Endothelial cell of umbilical vein (primary cell): ENCODE data around the gene EPHA4. TPM values are rescaled to one million over a fixed set of nuclear protein-coding genes. Genes with fewer than 3 reads are reported as not detected.
A peak's percentile ranks its signal among the peaks of the same experiment; 100 is the strongest.

Source experiments
- BruUV-seq: library from RNA; stranded (reverse); fragments of 400-500 nt; replicated peaks from 2 replicates; lab custom pipeline; 2021; lab: Mats Ljungman, UMichigan
- CTCF ChIA-PET: fragments of 300-600, 350-600 bp; sonication (Branson Sonifier 250); formaldehyde crosslinking; loops from one replicate; lab custom pipeline; 2021; ENCODE audit warnings: antibody characterized with exemption, inconsistent platforms; lab: Charles Lee
- POLR2A ChIA-PET: fragments of 300-600, 350-600 bp; sonication (Branson Sonifier 250); formaldehyde crosslinking; loops from one replicate; lab custom pipeline; 2021; ENCODE audit warnings: antibody characterized with exemption, inconsistent platforms; lab: Charles Lee
- DNase-seq: peaks from one replicate; pipeline ENCODE4 v3.0.0-alpha.2; 2011; ENCODE audit warnings: low read depth, low spot score
- FAIRE-seq: peaks from 2 replicates; lab custom pipeline; 2011; peaks lifted over from hg19 to GRCh38; lab: Jason Lieb, UNC
- H2AFZ ChIP-seq: 2 replicates; pipeline ENCODE4 v1.6.0; 2012; ENCODE audit warnings: low read depth, low read length, control low read depth, inconsistent platforms
- H3K27ac ChIP-seq: 2 replicates; pipeline ENCODE4 v1.5.1; 2011; ENCODE audit warnings: low read depth, mild to moderate bottlenecking, control low read depth, low read length, moderate library complexity; ENCODE audit not compliant: insufficient read depth
- H3K27me3 ChIP-seq, 2 experiments: 2 replicates each; pipeline versions ENCODE4 v1.6.0 to v1.6.1; 2011; ENCODE audit warnings: low read length in 2 of 2, mixed read lengths in 1 of 2; ENCODE audit not compliant: control insufficient read depth in 2 of 2, insufficient read depth in 2 of 2
- H3K36me3 ChIP-seq, 2 experiments: 2 replicates in 1 of 2; 3 replicates in 1 of 2; pipeline ENCODE4 v1.5.1; 2011; ENCODE audit warnings: low read length in 2 of 2, mild to moderate bottlenecking in 1 of 2, moderate library complexity in 1 of 2; ENCODE audit not compliant: control insufficient read depth in 2 of 2, insufficient read depth in 2 of 2; ENCODE audit errors: extremely low read depth in 1 of 2
- H3K4me1 ChIP-seq: 3 replicates; pipeline ENCODE4 v1.5.1; 2011; ENCODE audit warnings: mild to moderate bottlenecking, low read length; ENCODE audit not compliant: control insufficient read depth, insufficient read depth; ENCODE audit errors: extremely low read depth
- H3K4me2 ChIP-seq: 2 replicates; pipeline ENCODE4 v1.6.1; 2011; ENCODE audit warnings: low read length, control low read depth, mixed read lengths; ENCODE audit not compliant: insufficient read depth
- H3K4me3 ChIP-seq, 3 experiments: fragments of 200-600 bp in 1 of 3; sonication (generic), shearing (Covaris generic) in 1 of 3; replicated peaks in 1 of 3; 2 replicates each; pipeline ENCODE4 v1.5.1; 2011 to 2016; ENCODE audit warnings: control low read depth in 3 of 3, low read length in 3 of 3, mild to moderate bottlenecking in 2 of 3, inconsistent platforms in 1 of 3, low read depth in 1 of 3, moderate library complexity in 1 of 3; ENCODE audit not compliant: insufficient read depth in 1 of 3
- H3K79me2 ChIP-seq: 2 replicates; pipeline ENCODE4 v1.6.0; 2012; ENCODE audit warnings: low read length, inconsistent platforms; ENCODE audit not compliant: control insufficient read depth, insufficient read depth
- H3K9ac ChIP-seq: replicated peaks from 2 replicates; pipeline ENCODE3; 2011; ENCODE audit warnings: low read length, control low read depth; ENCODE audit not compliant: insufficient read depth; ENCODE audit errors: extremely low read depth
- H3K9me1 ChIP-seq: replicated peaks from 3 replicates; pipeline ENCODE4 v1.6.0; 2011; ENCODE audit warnings: mild to moderate bottlenecking, low read length; ENCODE audit not compliant: control insufficient read depth, insufficient read depth; ENCODE audit errors: extremely low read depth
- H3K9me3 ChIP-seq: replicated peaks from 2 replicates; pipeline ENCODE4 v1.5.1; 2012; ENCODE audit warnings: low read length, inconsistent platforms; ENCODE audit not compliant: control insufficient read depth, insufficient read depth
- H4K20me1 ChIP-seq: replicated peaks from 2 replicates; pipeline ENCODE3; 2011; ENCODE audit warnings: mild to moderate bottlenecking, low read length; ENCODE audit not compliant: control insufficient read depth, insufficient read depth; ENCODE audit errors: extremely low read depth
- EZH2 ChIP-seq: IDR thresholded peaks from 2 replicates; pipeline ENCODE4 v1.6.1; 2012; ENCODE audit warnings: borderline replicate concordance, low read depth, mild to moderate bottlenecking, moderate library complexity, low read length, inconsistent platforms; ENCODE audit not compliant: severe bottlenecking
- FOS ChIP-seq: IDR thresholded peaks from 2 replicates; pipeline ENCODE4 v1.6.1; 2011; ENCODE audit warnings: mild to moderate bottlenecking, low read length, moderate library complexity, borderline replicate concordance; ENCODE audit not compliant: insufficient read depth
- GATA2 ChIP-seq: IDR thresholded peaks from 2 replicates; pipeline ENCODE4 v1.7.0; 2011; ENCODE audit warnings: low read depth, mild to moderate bottlenecking, moderate library complexity, mixed read lengths, low read length; ENCODE audit not compliant: insufficient read length, insufficient read depth
- JUN ChIP-seq: IDR thresholded peaks from 2 replicates; pipeline ENCODE4 v1.6.1; 2011; ENCODE audit warnings: borderline replicate concordance, low read depth; ENCODE audit not compliant: insufficient read length, insufficient read depth
- MAX ChIP-seq: IDR thresholded peaks from 2 replicates; pipeline ENCODE4 v1.6.1; 2011; ENCODE audit not compliant: insufficient read depth, insufficient read length
- MYC ChIP-seq: IDR thresholded peaks from one replicate; pipeline ENCODE4 v1.6.1; 2011; ENCODE audit warnings: mild to moderate bottlenecking, low read depth, low read length
- POLR2A ChIP-seq: IDR thresholded peaks from 2 replicates; pipeline ENCODE4 v1.6.1; 2012; ENCODE audit warnings: low read depth, mild to moderate bottlenecking, control low read depth, low read length
- POLR2AphosphoS5 ChIP-seq: IDR thresholded peaks from 2 replicates; pipeline ENCODE4 v1.6.1; 2012; ENCODE audit warnings: low read depth, mild to moderate bottlenecking, control low read depth, low read length, moderate library complexity; ENCODE audit not compliant: insufficient read depth
- dilution Hi-C: fragments of 300-500 bp; cut with MboI; formaldehyde crosslinking; loops from one replicate; pipeline ENCODE4 v1.15.0; 2019; ENCODE audit warnings: low sequenced_read_pairs; ENCODE audit not compliant: extremely low pct_ligation_motif_present
- intact Hi-C: fragments of 100-400 bp; cut with micrococcal nuclease; formaldehyde crosslinking; loops from one replicate; pipeline ENCODE4 v1.10.0; 2022
- polyA plus RNA-seq, 4 experiments: library from polyadenylated mRNA; depleted of rRNA in 3 of 4; stranded (reverse) in 3 of 4; unstranded in 1 of 4; fragments of >200 nt; gene quantifications; 2 replicates each; pipeline versions ENCODE4 v1.2.1 to v1.2.3, GENCODE V29; 2011 to 2012; ENCODE audit warnings: missing spikeins in 1 of 4
- total RNA-seq: library from RNA; stranded (reverse); gene quantifications from 2 replicates; pipeline ENCODE4 v1.2.3, GENCODE V29; 2021
- TF ChIP-seq, protein P1 (sequence below), 2 donors: IDR thresholded peaks; 1 replicate in 1 of 2; 2 replicates in 1 of 2; pipeline ENCODE4 v1.5.1; 2011; ENCODE audit warnings: low read length in 2 of 2, mild to moderate bottlenecking in 2 of 2, moderate library complexity in 2 of 2, control low read depth in 1 of 2, inconsistent platforms in 1 of 2, low read depth in 1 of 2; ENCODE audit not compliant: insufficient read depth in 1 of 2; ENCODE audit errors: extremely low read depth in 1 of 2

The EPHA4 gene
- total and polyA plus RNA-seq, 2 donors (not counting 3 experiments of a cell fraction or from before 2014, with no cell fraction given) = 11.9 to 19.8 TPM

- no peak overlapping the region for H3K9ac ChIP-seq
- FAIRE-seq = peak; percentile 91
- H3K9me3 ChIP-seq = no peaks in the 10 kb centered on the region
- intact Hi-C loops (loop anchor here (1.0 to 2.0 kb wide), 3 partner anchors 23 to 105 kb away; partner anchors contain the start of gene EPHA4), dilution Hi-C loops (no loop called here)
- peak overlapping the region; percentile 50 for H3K4me2 ChIP-seq
- H2AFZ ChIP-seq = no peak overlapping the region
- no peak for TF ChIP-seq FOS
- TF ChIP-seq POLR2AphosphoS5 = peak; percentile 44
- no peaks in the 10 kb centered on the region for H3K36me3 ChIP-seq
- H3K27me3 ChIP-seq = no peaks in the 10 kb centered on the region
- peak; percentile 95 for DNase-seq
- no TSS peak for BruUV-seq
- POLR2A ChIA-PET = no interaction called here
- H4K20me1 ChIP-seq = no peaks in the 10 kb centered on the region
- H3K27ac ChIP-seq = peak overlapping the region; percentile 32
- H3K4me3 ChIP-seq = no peak overlapping the region
- H3K9me1 ChIP-seq = no peaks in the 10 kb centered on the region
- CTCF ChIA-PET = interaction anchor here (0.9 to 1.7 kb wide), 6 partner anchors 11 to 106 kb away, joined by 3 to 8 read pairs (median 6); no protein-coding TSS in a partner anchor
- H3K4me1 ChIP-seq = peaks cover 20% of the 10 kb centered on the region
- H3K79me2 ChIP-seq = peaks cover 2% of the 10 kb centered on the region
These were observed 104.5 kb downstream of the EPHA4 start for GRCh38 chr2:221467610-221468009.

- H3K9me1 ChIP-seq = no peaks in the 10 kb centered on the region
- BruUV-seq = no TSS peak
- CTCF ChIA-PET = interaction anchor here (1.3 to 1.7 kb wide), 2 partner anchors 12 to 107 kb away, joined by 5 to 6 read pairs; no protein-coding TSS in a partner anchor
- FAIRE-seq (no peak), DNase-seq (peak; percentile 25)
- intact Hi-C loops (loop anchor here (1.0 to 2.0 kb wide), 3 partner anchors 22 to 106 kb away; partner anchors contain the start of gene EPHA4), dilution Hi-C loops (no loop called here)
- H3K9ac ChIP-seq = no peak overlapping the region
- H3K36me3 ChIP-seq = no peaks in the 10 kb centered on the region
- no peak overlapping the region for H3K27ac ChIP-seq
- H3K79me2 ChIP-seq = peaks cover 2% of the 10 kb centered on the region
- H3K9me3 ChIP-seq = no peaks in the 10 kb centered on the region
- POLR2A ChIA-PET = no interaction called here
- no peaks in the 10 kb centered on the region for H3K27me3 ChIP-seq
- H3K4me2 ChIP-seq = no peak overlapping the region
- peaks cover 20% of the 10 kb centered on the region for H3K4me1 ChIP-seq
- TF ChIP-seq POLR2AphosphoS5 = no peak
- TF ChIP-seq MAX = no peak
- TF ChIP-seq FOS = no peak
- TF ChIP-seq GATA2 = no peak
- no peak for TF ChIP-seq MYC
- no peak for TF ChIP-seq JUN
- TF ChIP-seq EZH2 = no peak
- no peak for TF ChIP-seq POLR2A
- TF ChIP-seq, protein P1, sequence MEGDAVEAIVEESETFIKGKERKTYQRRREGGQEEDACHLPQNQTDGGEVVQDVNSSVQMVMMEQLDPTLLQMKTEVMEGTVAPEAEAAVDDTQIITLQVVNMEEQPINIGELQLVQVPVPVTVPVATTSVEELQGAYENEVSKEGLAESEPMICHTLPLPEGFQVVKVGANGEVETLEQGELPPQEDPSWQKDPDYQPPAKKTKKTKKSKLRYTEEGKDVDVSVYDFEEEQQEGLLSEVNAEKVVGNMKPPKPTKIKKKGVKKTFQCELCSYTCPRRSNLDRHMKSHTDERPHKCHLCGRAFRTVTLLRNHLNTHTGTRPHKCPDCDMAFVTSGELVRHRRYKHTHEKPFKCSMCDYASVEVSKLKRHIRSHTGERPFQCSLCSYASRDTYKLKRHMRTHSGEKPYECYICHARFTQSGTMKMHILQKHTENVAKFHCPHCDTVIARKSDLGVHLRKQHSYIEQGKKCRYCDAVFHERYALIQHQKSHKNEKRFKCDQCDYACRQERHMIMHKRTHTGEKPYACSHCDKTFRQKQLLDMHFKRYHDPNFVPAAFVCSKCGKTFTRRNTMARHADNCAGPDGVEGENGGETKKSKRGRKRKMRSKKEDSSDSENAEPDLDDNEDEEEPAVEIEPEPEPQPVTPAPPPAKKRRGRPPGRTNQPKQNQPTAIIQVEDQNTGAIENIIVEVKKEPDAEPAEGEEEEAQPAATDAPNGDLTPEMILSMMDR (IDR thresholded peaks at IDR 0.05; ENCODE audit: extremely low read depth in 1 of 2, insufficient read depth in 1 of 2, low read depth in 1 of 2, low read length in 2 of 2) = no peak
- no peak overlapping the region for H2AFZ ChIP-seq
- H4K20me1 ChIP-seq = no peaks in the 10 kb centered on the region
- H3K4me3 ChIP-seq = no peak overlapping the region
These were observed 105.4 kb downstream of the EPHA4 start for GRCh38 chr2:221466744-221467143.
